HCT116 (cell line): ENCODE results near the gene LYRM4. TPM values are rescaled to one million over a fixed set of nuclear protein-coding genes. Genes with fewer than 3 reads are reported as not detected.

Source experiments
- ATAC-seq: fragments of 200-7000 bp; cut with Tn5 transposase; 2 replicates; pipeline ENCODE4 v1.9.1; 2020; ENCODE audit warnings: mild to moderate bottlenecking, moderate library complexity
- BruUV-seq: library from RNA; stranded (reverse); fragments of 400-500 nt; replicated peaks from 2 replicates; lab custom pipeline; 2021; lab: Mats Ljungman, UMichigan
- CTCF ChIA-PET: fragments of 300-600 bp; sonication (Branson Sonifier 250); formaldehyde crosslinking; loops from one replicate; lab custom pipeline; 2021; ENCODE audit warnings: antibody characterized with exemption; lab: Charles Lee
- POLR2A ChIA-PET: fragments of 300-600, 350-600 bp; sonication (Branson Sonifier 250); formaldehyde crosslinking; loops from one replicate; lab custom pipeline; 2021; ENCODE audit warnings: antibody characterized with exemption; lab: Charles Lee
- RAD21 ChIA-PET, 2 experiments: fragments of 300-600 bp; sonication (Branson Sonifier 250); formaldehyde crosslinking; loops; one replicate each; lab custom pipeline; 2023; ENCODE audit warnings: low total read pairs in 2 of 2; ENCODE audit not compliant: uncharacterized antibody in 2 of 2, unreplicated experiment in 2 of 2, low non-redundant PET in 1 of 2; lab: Charles Lee
- DNase-seq: peaks from one replicate; pipeline ENCODE4 v3.0.0-alpha.2; 2010; ENCODE audit warnings: low read depth, low spot score
- H2AFZ ChIP-seq: fragments of 200-600 bp; shearing (Covaris generic), sonication (generic); 2 replicates; pipeline ENCODE4 v1.6.1; 2017; ENCODE audit warnings: low read depth, mixed run types, mixed read lengths, antibody characterized with exemption, low read length; ENCODE audit not compliant: poor library complexity, severe bottlenecking
- H3K27ac ChIP-seq: 2 replicates; pipeline ENCODE4 v1.5.1; 2012; ENCODE audit warnings: low read depth, low read length
- H3K27me3 ChIP-seq: fragments of 200-600 bp; sonication (generic); 2 replicates; pipeline ENCODE4 v1.6.1; 2016; ENCODE audit warnings: mixed run types, low read length, mixed read lengths; ENCODE audit not compliant: insufficient read depth
- H3K36me3 ChIP-seq, 2 experiments: fragments of 200-500 bp in 1 of 2; fragments of 200-600 bp in 1 of 2; sonication (Bioruptor generic) in 1 of 2; sonication (generic) in 1 of 2; 2 replicates each; pipeline versions ENCODE4 v1.5.1 to v1.6.1; 2014 to 2016; ENCODE audit warnings: low read length in 2 of 2, inconsistent platforms in 1 of 2, mixed read lengths in 1 of 2, mixed run types in 1 of 2; ENCODE audit not compliant: insufficient read depth in 2 of 2, control insufficient read depth in 1 of 2
- H3K4me1 ChIP-seq, 2 experiments: fragments of 200-600 bp in 1 of 2; sonication (generic) in 1 of 2; 2 replicates each; pipeline versions ENCODE4 v1.5.1 to v1.6.1; 2012 to 2017; ENCODE audit warnings: low read length in 2 of 2, inconsistent platforms in 1 of 2, mild to moderate bottlenecking in 1 of 2, mixed read lengths in 1 of 2, mixed run types in 1 of 2, moderate library complexity in 1 of 2; ENCODE audit not compliant: insufficient read depth in 2 of 2, control insufficient read depth in 1 of 2
- H3K4me2 ChIP-seq: fragments of 200-600 bp; sonication (generic); 2 replicates; pipeline ENCODE4 v1.6.1; 2017; ENCODE audit warnings: mixed run types, low read length, mixed read lengths
- H3K4me3 ChIP-seq, 2 experiments: fragments of 200-600 bp in 1 of 2; sonication (generic) in 1 of 2; replicated peaks in 1 of 2; 2 replicates each; pipeline ENCODE4 v1.5.1; 2011 to 2016; ENCODE audit warnings: low read length in 2 of 2, control low read depth in 1 of 2, low read depth in 1 of 2, mild to moderate bottlenecking in 1 of 2, mixed read lengths in 1 of 2, mixed run types in 1 of 2
- H3K79me2 ChIP-seq: fragments of 200-600 bp; sonication (generic); 2 replicates; pipeline ENCODE4 v1.6.1; 2017; ENCODE audit warnings: mild to moderate bottlenecking, mixed run types, low read length, moderate library complexity, mixed read lengths; ENCODE audit not compliant: insufficient read depth
- H3K9ac ChIP-seq: fragments of 200-600 bp; sonication (generic); 2 replicates; pipeline ENCODE4 v1.6.1; 2016; ENCODE audit warnings: low read length, mixed read lengths
- H3K9me2 ChIP-seq: fragments of 200-600 bp; sonication (generic), shearing (Covaris generic); 2 replicates; pipeline ENCODE4 v1.6.1; 2017; ENCODE audit warnings: mixed run types, mild to moderate bottlenecking, moderate library complexity; ENCODE audit not compliant: insufficient read depth
- H3K9me3 ChIP-seq, 2 experiments: fragments of 200-500 bp in 1 of 2; fragments of 200-600 bp in 1 of 2; sonication (Bioruptor generic) in 1 of 2; sonication (generic) in 1 of 2; 2 replicates each; pipeline ENCODE4 v1.6.1; 2014 to 2017; ENCODE audit warnings: low read length in 2 of 2, mixed read lengths in 2 of 2, inconsistent platforms in 1 of 2, low read depth in 1 of 2, mild to moderate bottlenecking in 1 of 2, mixed run types in 1 of 2, moderate library complexity in 1 of 2; ENCODE audit not compliant: control insufficient read depth in 1 of 2, insufficient read depth in 1 of 2
- H4K20me1 ChIP-seq: fragments of 200-600 bp; sonication (generic), shearing (Covaris generic); 2 replicates; pipeline ENCODE4 v1.6.1; 2017; ENCODE audit warnings: mixed run types, mild to moderate bottlenecking, moderate library complexity; ENCODE audit not compliant: insufficient read depth
- CBX3 ChIP-seq: IDR thresholded peaks from 2 replicates; pipeline ENCODE4 v1.6.1; 2012; ENCODE audit warnings: low read depth
- TCF7L2 ChIP-seq: IDR thresholded peaks from 2 replicates; pipeline ENCODE4 v1.7.0; 2011; ENCODE audit warnings: borderline replicate concordance, inconsistent platforms; ENCODE audit not compliant: insufficient read depth, insufficient read length; ENCODE audit errors: extremely low read depth
- intact Hi-C: fragments of 100-400 bp; cut with micrococcal nuclease; formaldehyde crosslinking; loops from 2 replicates; pipeline ENCODE4 v1.10.0; 2022
- total RNA-seq: library from RNA; stranded (reverse); gene quantifications from one replicate; pipeline ENCODE4 v1.2.1, GENCODE V29; 2021; ENCODE audit not compliant: unreplicated experiment
- TF ChIP-seq, protein P1 (sequence below): IDR thresholded peaks from 2 replicates; pipeline ENCODE4 v1.6.1; 2012; ENCODE audit warnings: low read depth

Gene LYRM4
- total RNA-seq, 1 experiment from 2014 or later: 30.1 TPM

DNA sequence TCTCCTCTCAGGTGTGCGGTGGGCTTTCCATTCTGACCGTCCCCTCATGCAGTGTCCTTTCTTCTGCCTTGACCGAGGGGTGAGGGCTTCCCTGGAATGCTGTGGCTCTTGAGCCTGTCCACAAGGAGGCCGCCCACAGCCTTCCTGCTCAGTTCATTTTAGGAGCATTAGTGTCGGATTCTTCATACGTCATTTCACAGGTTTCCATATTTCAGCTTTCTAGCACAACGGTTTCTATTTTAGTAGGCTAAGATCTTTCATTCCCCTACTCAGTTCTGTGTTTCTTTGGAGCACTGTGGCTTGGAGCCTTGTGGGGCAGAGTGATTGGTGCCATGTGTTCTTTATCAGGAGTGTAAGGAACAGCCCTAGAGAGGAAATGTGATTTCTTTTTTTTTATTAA, 170.1 kb downstream of the LYRM4 start (continued):
- TF ChIP-seq TCF7L2: no peak

DNA sequence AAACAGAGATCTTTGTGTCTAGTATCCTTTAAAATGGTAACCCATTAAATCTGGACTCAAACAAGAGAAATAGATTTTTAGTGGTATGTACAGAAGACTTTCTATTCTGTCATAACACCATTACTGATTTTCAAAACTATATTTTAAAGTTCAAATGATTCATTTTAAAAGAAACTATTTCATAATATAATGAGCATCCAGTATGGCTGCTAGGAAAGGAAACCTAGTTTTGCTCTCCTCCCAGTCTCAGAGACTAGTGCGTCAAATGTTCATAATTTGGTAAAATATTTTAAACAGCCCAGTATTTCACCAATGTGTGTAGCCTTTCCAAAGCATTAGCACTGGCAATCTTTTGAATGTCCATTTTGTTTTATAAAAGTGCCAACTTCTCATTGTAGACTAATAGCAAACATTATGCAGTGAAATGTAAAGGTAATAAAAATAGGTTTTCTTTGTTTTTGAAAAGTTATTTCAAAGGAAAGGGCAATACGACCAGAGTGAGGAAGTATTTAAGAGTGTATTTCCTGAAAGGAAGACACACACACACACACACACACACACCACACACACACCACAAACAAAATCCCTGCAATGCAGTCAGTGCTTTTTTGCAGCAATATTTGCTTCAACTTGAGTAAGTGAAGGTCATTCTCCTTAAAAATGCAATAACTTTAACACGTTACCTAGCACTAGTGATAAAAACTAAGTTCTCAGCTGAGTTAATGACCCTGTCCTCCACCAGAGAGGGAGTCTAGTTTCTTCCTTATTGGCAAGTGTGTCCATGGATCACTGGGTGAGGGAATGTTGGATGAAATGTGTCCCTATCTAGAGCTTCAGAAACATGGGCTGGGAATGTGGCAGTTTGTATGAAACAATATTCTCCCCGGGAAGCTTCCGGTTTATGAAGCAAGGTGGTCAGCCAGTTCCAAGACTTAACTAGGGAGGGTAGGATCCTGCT, 171.0 kb downstream of the LYRM4 start:
- no peaks in the 10 kb centered on the region for H3K79me2 ChIP-seq
- no peak overlapping the region for H3K4me2 ChIP-seq
- RAD21 ChIA-PET: no interaction called here
- TF ChIP-seq, protein P1, sequence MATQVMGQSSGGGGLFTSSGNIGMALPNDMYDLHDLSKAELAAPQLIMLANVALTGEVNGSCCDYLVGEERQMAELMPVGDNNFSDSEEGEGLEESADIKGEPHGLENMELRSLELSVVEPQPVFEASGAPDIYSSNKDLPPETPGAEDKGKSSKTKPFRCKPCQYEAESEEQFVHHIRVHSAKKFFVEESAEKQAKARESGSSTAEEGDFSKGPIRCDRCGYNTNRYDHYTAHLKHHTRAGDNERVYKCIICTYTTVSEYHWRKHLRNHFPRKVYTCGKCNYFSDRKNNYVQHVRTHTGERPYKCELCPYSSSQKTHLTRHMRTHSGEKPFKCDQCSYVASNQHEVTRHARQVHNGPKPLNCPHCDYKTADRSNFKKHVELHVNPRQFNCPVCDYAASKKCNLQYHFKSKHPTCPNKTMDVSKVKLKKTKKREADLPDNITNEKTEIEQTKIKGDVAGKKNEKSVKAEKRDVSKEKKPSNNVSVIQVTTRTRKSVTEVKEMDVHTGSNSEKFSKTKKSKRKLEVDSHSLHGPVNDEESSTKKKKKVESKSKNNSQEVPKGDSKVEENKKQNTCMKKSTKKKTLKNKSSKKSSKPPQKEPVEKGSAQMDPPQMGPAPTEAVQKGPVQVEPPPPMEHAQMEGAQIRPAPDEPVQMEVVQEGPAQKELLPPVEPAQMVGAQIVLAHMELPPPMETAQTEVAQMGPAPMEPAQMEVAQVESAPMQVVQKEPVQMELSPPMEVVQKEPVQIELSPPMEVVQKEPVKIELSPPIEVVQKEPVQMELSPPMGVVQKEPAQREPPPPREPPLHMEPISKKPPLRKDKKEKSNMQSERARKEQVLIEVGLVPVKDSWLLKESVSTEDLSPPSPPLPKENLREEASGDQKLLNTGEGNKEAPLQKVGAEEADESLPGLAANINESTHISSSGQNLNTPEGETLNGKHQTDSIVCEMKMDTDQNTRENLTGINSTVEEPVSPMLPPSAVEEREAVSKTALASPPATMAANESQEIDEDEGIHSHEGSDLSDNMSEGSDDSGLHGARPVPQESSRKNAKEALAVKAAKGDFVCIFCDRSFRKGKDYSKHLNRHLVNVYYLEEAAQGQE: no peak
- no peak for TF ChIP-seq CBX3
- TF ChIP-seq, all 23 proteins: peak for 0
- no peaks in the 10 kb centered on the region for H3K9me3 ChIP-seq
- ChIA-PET CTCF (no interaction called here), POLR2A (no interaction called here)
- ATAC-seq (no peak), DNase-seq (no peak)
- H3K9me2 ChIP-seq: no peaks in the 10 kb centered on the region
- BruUV-seq: no TSS peak
- no peak overlapping the region for H2AFZ ChIP-seq
- H3K4me3 ChIP-seq: no peak overlapping the region
- H3K27me3 ChIP-seq: no peaks in the 10 kb centered on the region
- no peaks in the 10 kb centered on the region for H3K36me3 ChIP-seq
- intact Hi-C loops: no loop called here
- H3K9ac ChIP-seq: no peak overlapping the region
- H3K4me1 ChIP-seq: peaks cover 0 to under 1% of the 10 kb centered on the region in 2 experiments; a peak in 1 of 4 replicates
- no peaks in the 10 kb centered on the region for H4K20me1 ChIP-seq
- no peak overlapping the region for H3K27ac ChIP-seq
